WTC11 (cell line): ENCODE measurements around the gene MTSS2. TPM values are rescaled to one million over a fixed set of nuclear protein-coding genes. Genes with fewer than 3 reads are reported as not detected.

Source experiments
- ATAC-seq: fragments of 200-7000 bp; cut with Tn5 transposase; 2 replicates; pipeline ENCODE4 v1.10.0; 2021; ENCODE audit warnings: mild to moderate bottlenecking, moderate library complexity
- CTCF ChIA-PET: fragments of 300-600 bp; sonication (Branson Sonifier 250); formaldehyde crosslinking; loops from one replicate; lab custom pipeline; 2021; ENCODE audit warnings: antibody characterized with exemption; lab: Charles Lee
- POLR2A ChIA-PET: fragments of 350-600 bp; sonication (Branson Sonifier 250); formaldehyde crosslinking; loops from one replicate; lab custom pipeline; 2021; ENCODE audit warnings: antibody characterized with exemption; lab: Charles Lee
- DNase-seq: peaks from one replicate; pipeline ENCODE4 v3.0.0; 2021; ENCODE audit warnings: low spot score
- H3K27ac Mint-ChIP-seq: 2 replicates; pipeline ENCODE4 v1.8.0; 2021; ENCODE audit warnings: mixed read lengths
- H3K27me3 Mint-ChIP-seq: 2 replicates; pipeline ENCODE4 v1.8.0; 2021; ENCODE audit warnings: low read depth, mild to moderate bottlenecking, moderate library complexity, mixed read lengths
- H3K36me3 Mint-ChIP-seq: 2 replicates; pipeline ENCODE4 v1.8.0; 2021; ENCODE audit warnings: mixed read lengths
- H3K4me1 Mint-ChIP-seq: 2 replicates; pipeline ENCODE4 v1.8.0; 2022; ENCODE audit warnings: mixed read lengths
- H3K4me3 Mint-ChIP-seq: 2 replicates; pipeline ENCODE4 v1.8.0; 2021; ENCODE audit warnings: mild to moderate bottlenecking, moderate library complexity, mixed read lengths
- H3K9me3 Mint-ChIP-seq: 2 replicates; pipeline ENCODE4 v1.8.0; 2021; ENCODE audit warnings: mixed read lengths
- E2F5 ChIP-seq: sonication (generic); formaldehyde crosslinking; IDR thresholded peaks from 2 replicates; pipeline ENCODE4 v1.8.1; 2022; ENCODE audit warnings: mild to moderate bottlenecking, moderate library complexity, missing genetic modification reagents
- EMX1 ChIP-seq: fragments of 250-450 bp; sonication (Bioruptor Pico); IDR thresholded peaks from 2 replicates; pipeline ENCODE4 v1.8.0; 2021; ENCODE audit warnings: mild to moderate bottlenecking
- ETV6 ChIP-seq: sonication (generic); formaldehyde crosslinking; IDR thresholded peaks from 2 replicates; pipeline ENCODE4 v1.8.1; 2022; ENCODE audit warnings: mild to moderate bottlenecking, missing genetic modification reagents
- FOXK1 ChIP-seq: sonication (generic); formaldehyde crosslinking; IDR thresholded peaks from 2 replicates; pipeline ENCODE4 v1.8.0; 2022; ENCODE audit warnings: mild to moderate bottlenecking, moderate library complexity, missing genetic modification reagents
- GABPB1 ChIP-seq: sonication (generic); formaldehyde crosslinking; IDR thresholded peaks from 2 replicates; pipeline ENCODE4 v1.8.1; 2023; ENCODE audit warnings: mild to moderate bottlenecking, missing genetic modification reagents
- JUN ChIP-seq: sonication (generic); formaldehyde crosslinking; IDR thresholded peaks from 2 replicates; pipeline ENCODE4 v1.8.0; 2023; ENCODE audit warnings: mild to moderate bottlenecking, missing genetic modification reagents
- KAT7 ChIP-seq: sonication (generic); formaldehyde crosslinking; IDR thresholded peaks from 2 replicates; pipeline ENCODE4 v1.8.1; 2023; ENCODE audit warnings: missing genetic modification reagents, mild to moderate bottlenecking, borderline replicate concordance
- ZNF232 ChIP-seq: sonication (generic); formaldehyde crosslinking; IDR thresholded peaks from 2 replicates; pipeline ENCODE4 v1.8.0; 2022; ENCODE audit warnings: mild to moderate bottlenecking, missing genetic modification reagents
- ZNF425 ChIP-seq: fragments of 250-450 bp; sonication (Bioruptor Pico); conservative IDR thresholded peaks from 2 replicates; pipeline ENCODE4 v1.9.0; 2021; ENCODE audit warnings: mild to moderate bottlenecking
- total RNA-seq: library from RNA; stranded (reverse); gene quantifications from 3 replicates; pipeline ENCODE4 v1.2.3, GENCODE V29; 2021

Gene MTSS2
- total RNA-seq, 1 experiment from 2014 or later = 28.3 TPM

- no peak for DNase-seq
- Mint-ChIP-seq H3K4me1 (peaks cover 48% of the 10 kb centered on the region), H3K27ac (no peak overlapping the region; the same call in 1 of the 2 replicates), H3K27me3 (no peaks in the 10 kb centered on the region), H3K4me3 (no peak overlapping the region), H3K9me3 (no peaks in the 10 kb centered on the region), H3K36me3 (no peaks in the 10 kb centered on the region)
- CTCF ChIA-PET = interaction anchor here (1.0 to 1.5 kb wide), 2 partner anchors 21 to 80 kb away, joined by 3 read pairs; no protein-coding TSS in a partner anchor
- POLR2A ChIA-PET = no interaction called here
- no peak for ATAC-seq
- no peak for TF ChIP-seq E2F5 (CRISPR knock-in tag)
- no peak for TF ChIP-seq JUN (CRISPR knock-in tag)
Measured at GRCh38 chr16:70691223-70692129, 5.6 kb upstream of the MTSS2 start.

- ChIA-PET POLR2A (no interaction called here), CTCF (interaction anchor here (1.4 to 4.6 kb wide), 2 partner anchors 48 to 81 kb away, joined by 7 to 43 read pairs; no protein-coding TSS in a partner anchor)
- H3K4me1 Mint-ChIP-seq = peaks cover 41% of the 10 kb centered on the region
- no peaks in the 10 kb centered on the region for H3K27me3 Mint-ChIP-seq
- no peaks in the 10 kb centered on the region for H3K36me3 Mint-ChIP-seq
- DNase-seq (no peak), ATAC-seq (no peak)
- no peak overlapping the region; the same call in 1 of the 2 replicates for H3K27ac Mint-ChIP-seq
- H3K9me3 Mint-ChIP-seq = no peaks in the 10 kb centered on the region
- TF ChIP-seq GABPB1 (CRISPR knock-in tag) (0 out of 2 replicates have a peak, but pooled peaks have one; percentile 3), FOXK1 (no peak)
- no peak overlapping the region for H3K4me3 Mint-ChIP-seq
Measured at GRCh38 chr16:70689970-70690891, 4.4 kb upstream of the MTSS2 start.

GRCh38 chr16:70689035-70689969 is 3.4 kb upstream of the MTSS2 start:
- no peak for ATAC-seq
- ChIA-PET POLR2A (no interaction called here), CTCF (interaction anchor here (1.4 to 4.6 kb wide), 3 partner anchors 10 to 82 kb away, joined by 7 to 43 read pairs (median 14); no protein-coding TSS in a partner anchor)

GRCh38 chr16:70688246-70688742 is 2.4 kb upstream of the MTSS2 start:
- DNase-seq = no peak
- Mint-ChIP-seq H3K27me3 (no peaks in the 10 kb centered on the region), H3K4me3 (no peak overlapping the region), H3K9me3 (no peaks in the 10 kb centered on the region), H3K4me1 (peaks cover 28% of the 10 kb centered on the region), H3K36me3 (no peaks in the 10 kb centered on the region), H3K27ac (peak overlapping the region; percentile 74)
- TF ChIP-seq ZNF425 (CRISPR knock-in tag) (no peak), ETV6 (CRISPR knock-in tag) (no peak), ZNF232 (CRISPR knock-in tag) (no peak), EMX1 (no peak)
- ChIA-PET POLR2A (interaction anchor here (0.6 to 1.2 kb wide), 3 partner anchors 7 to 245 kb away, joined by 3 to 4 read pairs (median 3); no protein-coding TSS in a partner anchor), CTCF (interaction anchor here (0.8 to 4.6 kb wide), 9 partner anchors 7 to 83 kb away, joined by 3 to 43 read pairs (median 10); no protein-coding TSS in a partner anchor)
- peak; percentile 5 for ATAC-seq

More at GRCh38 chr16:70689035-70689969, 3.4 kb upstream of the MTSS2 start:
- no peaks in the 10 kb centered on the region for H3K36me3 Mint-ChIP-seq
- no peaks in the 10 kb centered on the region for H3K27me3 Mint-ChIP-seq
- no peak overlapping the region for H3K27ac Mint-ChIP-seq
- DNase-seq = no peak
- no peaks in the 10 kb centered on the region for H3K9me3 Mint-ChIP-seq
- H3K4me1 Mint-ChIP-seq = peaks cover 34% of the 10 kb centered on the region
- peak; percentile 57 for TF ChIP-seq GABPB1 (CRISPR knock-in tag)
- no peak for TF ChIP-seq KAT7 (CRISPR knock-in tag)
- H3K4me3 Mint-ChIP-seq = no peak overlapping the region
